Right lobe of liver (tissue), 6 donors: ENCODE data around the gene BORCS5. TPM values are rescaled to one million over a fixed set of nuclear protein-coding genes. Genes with fewer than 3 reads are reported as not detected.

Experiments used
- ATAC-seq, 4 donors: fragments of 200-7000 bp; cut with Tn5 transposase; one replicate each; pipeline ENCODE4 v1.9.1; 2020; ENCODE audit warnings: mild to moderate bottlenecking in 4 of 4, moderate library complexity in 4 of 4
- DNase-seq, 3 donors: peaks; one replicate each; pipeline ENCODE4 v3.0.0-alpha.2; 2020
- H3K27ac ChIP-seq, 3 donors: fragments of 200-600 bp; one replicate each; pipeline ENCODE4 v1.8.0; 2022
- H3K27me3 ChIP-seq, 2 donors: fragments of 200-600 bp; one replicate each; pipeline ENCODE4 v1.8.0; 2022
- H3K36me3 ChIP-seq, 4 donors: fragments of 200-600 bp; sonication (generic) in 1 of 4; one replicate each; pipeline versions ENCODE4 v1.5.1 to v1.8.0; 2017 to 2022; ENCODE audit warnings: control low read depth in 1 of 4
- H3K4me1 ChIP-seq, 4 donors: fragments of 200-600 bp; sonication (generic) in 1 of 4; one replicate each; pipeline versions ENCODE4 v1.5.1 to v1.8.0; 2017 to 2022; ENCODE audit warnings: control low read depth in 1 of 4
- H3K4me3 ChIP-seq, 3 donors: fragments of 200-600 bp; one replicate each; pipeline ENCODE4 v1.8.0; 2022
- H3K9me3 ChIP-seq, 4 donors: fragments of 200-600 bp; sonication (generic) in 1 of 4; one replicate each; pipeline versions ENCODE4 v1.5.1 to v1.8.0; 2017 to 2022; ENCODE audit warnings: control low read depth in 1 of 4
- POLR2A ChIP-seq: fragments of 450-650 bp; IDR thresholded peaks from one replicate; pipeline ENCODE4 v1.6.1; 2017; ENCODE audit warnings: antibody characterized with exemption, mild to moderate bottlenecking
- WGBS: methylation state at CpG from one replicate; pipeline ENCODE4 v1.1.6; 2018; ENCODE audit warnings: low coverage, low lambda C conversion rate; ENCODE audit not compliant: insufficient coverage; ENCODE audit errors: missing lambda C conversion rate; 5-methylcytosine and 5-hydroxymethylcytosine counted together
- intact Hi-C, 2 donors: fragments of 100-400 bp; cut with DNase I; formaldehyde crosslinking; loops; one replicate each; pipeline versions ENCODE4 v1.11.2 to v1.14.1; 2022
- total RNA-seq, 6 experiments: library from RNA; depleted of rRNA in 2 of 6; stranded (reverse); fragments of >200 nt in 2 of 6; fragmentation: NEBNext Ultra II Directional in 3 of 6; extraction: Animal tissue kit (Norgen Biotek cat#: 25700) in 3 of 6; gene quantifications; one replicate each; pipeline versions ENCODE4 v1.1.0 to v1.2.4, GENCODE V29; 2016 to 2023
- TF ChIP-seq, protein P1 (sequence below), 4 donors: fragments of 200-600 bp in 3 of 4; fragments of 450-650 bp in 1 of 4; IDR thresholded peaks; one replicate each; pipeline versions ENCODE4 v1.5.1 to v1.8.0; 2016 to 2022; ENCODE audit warnings: antibody characterized with exemption in 4 of 4, mild to moderate bottlenecking in 2 of 4
- donor health status: DM: no; HTN: yes; CAD: no.
- donor health status: DM: no; HTN: no; CAD: no.
- donor health status: DM: no; HTN: no; CAD: no.
- donor health status: DM: no; HTN: yes; CAD: no.
- donor health status: DM: no; HTN: yes; CAD: no.

The BORCS5 gene
- total RNA-seq, 6 experiments from 2014 or later = 6.0 to 11.1 (median 8.0) TPM

DNA sequence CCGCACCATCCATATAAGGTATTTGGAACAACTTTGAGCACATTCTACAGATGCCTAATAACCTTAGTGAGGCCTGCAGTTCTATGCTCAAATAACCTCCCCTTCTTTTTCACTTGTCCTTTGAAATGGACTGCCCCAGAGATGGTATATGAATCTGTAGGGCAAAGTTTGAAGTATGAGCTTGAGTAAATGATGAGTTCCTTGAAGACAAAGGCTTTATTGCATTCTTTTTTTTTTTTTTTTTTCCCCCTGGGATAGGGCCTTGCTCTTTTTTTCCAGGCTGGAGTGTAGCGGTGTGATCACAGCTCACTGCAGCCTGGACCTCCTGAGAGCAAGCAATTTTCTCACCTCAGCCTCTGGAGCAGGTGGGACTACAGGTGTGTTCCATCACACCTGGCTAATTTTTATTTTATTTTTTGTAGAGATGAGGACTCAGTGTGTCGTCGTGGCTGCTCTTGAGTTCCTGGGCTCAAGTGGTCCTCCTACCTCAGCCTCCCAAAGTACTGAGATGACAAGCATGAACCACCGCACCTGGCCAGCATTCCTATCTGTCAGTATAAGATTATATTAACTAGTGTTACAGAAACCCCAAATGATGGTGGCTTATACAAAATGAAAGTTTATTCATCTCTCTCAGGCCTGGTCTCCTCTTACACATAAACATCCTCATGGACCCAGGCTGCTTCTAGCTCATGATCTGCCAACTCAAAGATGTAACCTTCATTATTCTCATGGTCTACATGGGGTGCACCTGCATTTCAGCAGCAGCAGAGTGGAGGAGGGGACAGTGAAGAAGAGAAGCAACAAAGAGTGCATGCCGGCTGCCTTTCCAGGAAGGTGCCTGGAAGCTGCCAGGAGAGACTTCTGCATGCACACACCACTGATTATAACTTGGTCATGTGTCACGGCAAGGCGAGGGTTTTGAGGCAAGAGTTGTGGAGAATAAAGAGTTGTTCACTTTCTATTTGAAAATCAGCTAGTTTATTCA lies 104.4 kb downstream of the BORCS5 start:
- Histone ChIP-seq H3K4me1 (no peaks in the 10 kb centered on the region), H3K36me3 (no peaks in the 10 kb centered on the region), H3K9me3 (no peaks in the 10 kb centered on the region), H3K27ac (no peak overlapping the region), H3K27me3 (no peaks in the 10 kb centered on the region), H3K4me3 (no peak overlapping the region)
- no peak for TF ChIP-seq POLR2A
- TF ChIP-seq, protein P1, sequence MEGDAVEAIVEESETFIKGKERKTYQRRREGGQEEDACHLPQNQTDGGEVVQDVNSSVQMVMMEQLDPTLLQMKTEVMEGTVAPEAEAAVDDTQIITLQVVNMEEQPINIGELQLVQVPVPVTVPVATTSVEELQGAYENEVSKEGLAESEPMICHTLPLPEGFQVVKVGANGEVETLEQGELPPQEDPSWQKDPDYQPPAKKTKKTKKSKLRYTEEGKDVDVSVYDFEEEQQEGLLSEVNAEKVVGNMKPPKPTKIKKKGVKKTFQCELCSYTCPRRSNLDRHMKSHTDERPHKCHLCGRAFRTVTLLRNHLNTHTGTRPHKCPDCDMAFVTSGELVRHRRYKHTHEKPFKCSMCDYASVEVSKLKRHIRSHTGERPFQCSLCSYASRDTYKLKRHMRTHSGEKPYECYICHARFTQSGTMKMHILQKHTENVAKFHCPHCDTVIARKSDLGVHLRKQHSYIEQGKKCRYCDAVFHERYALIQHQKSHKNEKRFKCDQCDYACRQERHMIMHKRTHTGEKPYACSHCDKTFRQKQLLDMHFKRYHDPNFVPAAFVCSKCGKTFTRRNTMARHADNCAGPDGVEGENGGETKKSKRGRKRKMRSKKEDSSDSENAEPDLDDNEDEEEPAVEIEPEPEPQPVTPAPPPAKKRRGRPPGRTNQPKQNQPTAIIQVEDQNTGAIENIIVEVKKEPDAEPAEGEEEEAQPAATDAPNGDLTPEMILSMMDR (IDR thresholded peaks at IDR 0.05) = no peak
- ATAC-seq = no peak
- WGBS = 85% methylated on average over 6 of the region's 8 CpGs
- intact Hi-C loops = no loop called here
- DNase-seq = no peak

DNA sequence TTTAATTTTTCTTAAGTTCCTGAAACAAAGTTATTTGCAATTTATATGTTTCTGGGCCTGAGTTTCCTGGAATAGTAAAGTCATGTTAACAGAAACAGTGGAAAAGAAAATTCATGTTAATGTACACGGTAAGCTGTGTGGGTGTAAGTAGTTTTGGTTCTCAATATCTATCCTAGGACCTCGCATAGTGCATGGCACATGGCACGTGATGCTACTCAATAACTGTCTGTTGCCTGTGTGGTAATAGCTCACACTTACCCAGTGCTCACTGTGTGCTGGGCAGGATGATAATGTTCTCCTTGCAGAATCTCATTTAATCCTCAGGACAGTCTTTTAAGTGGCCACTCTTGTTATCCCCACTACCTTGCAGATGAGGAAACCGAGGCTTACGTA lies 105.0 kb downstream of the BORCS5 start:
- Histone ChIP-seq H3K4me3 (no peak overlapping the region), H3K27ac (no peak overlapping the region), H3K4me1 (no peaks in the 10 kb centered on the region), H3K27me3 (no peaks in the 10 kb centered on the region), H3K9me3 (no peaks in the 10 kb centered on the region), H3K36me3 (no peaks in the 10 kb centered on the region)
- intact Hi-C loops = no loop called here
- no peak for TF ChIP-seq POLR2A
- TF ChIP-seq, protein P1 (IDR thresholded peaks at IDR 0.05) = no peak
- WGBS = 81% methylated on average over 5 of the region's 5 CpGs
- ATAC-seq (no peak), DNase-seq (no peak)

DNA sequence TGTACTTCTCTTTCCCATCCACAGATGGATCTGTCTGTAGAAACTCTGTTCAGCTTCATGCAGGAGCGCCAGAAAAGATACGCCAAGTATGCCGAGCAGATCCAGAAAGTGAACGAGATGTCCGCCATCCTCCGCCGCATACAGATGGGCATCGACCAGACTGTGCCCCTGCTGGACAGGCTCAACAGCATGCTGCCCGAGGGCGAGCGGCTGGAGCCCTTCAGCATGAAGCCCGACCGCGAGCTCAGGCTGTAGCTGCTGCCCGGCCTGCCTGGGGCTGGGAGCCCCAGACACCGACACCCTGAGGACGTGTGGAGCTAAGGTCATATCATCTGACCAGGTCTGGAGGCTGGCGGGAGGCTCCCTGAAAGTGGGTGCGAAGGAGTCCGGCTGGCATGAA lies 108.6 kb downstream of the BORCS5 start:
- intact Hi-C loops = no loop called here
- Histone ChIP-seq H3K4me3 (no peak overlapping the region), H3K27me3 (no peaks in the 10 kb centered on the region), H3K4me1 (peaks cover 0 to 8% (median 0%) of the 10 kb centered on the region in 4 donors), H3K27ac (no peak overlapping the region), H3K9me3 (no peaks in the 10 kb centered on the region), H3K36me3 (no peaks in the 10 kb centered on the region)
- WGBS = 59% methylated on average over 3 of the region's 20 CpGs
- no peak for DNase-seq
- TF ChIP-seq, protein P1 (IDR thresholded peaks at IDR 0.05) = no peak
- no peak for TF ChIP-seq POLR2A
- peak in 1 of 4 donors; percentile 33 for ATAC-seq

DNA sequence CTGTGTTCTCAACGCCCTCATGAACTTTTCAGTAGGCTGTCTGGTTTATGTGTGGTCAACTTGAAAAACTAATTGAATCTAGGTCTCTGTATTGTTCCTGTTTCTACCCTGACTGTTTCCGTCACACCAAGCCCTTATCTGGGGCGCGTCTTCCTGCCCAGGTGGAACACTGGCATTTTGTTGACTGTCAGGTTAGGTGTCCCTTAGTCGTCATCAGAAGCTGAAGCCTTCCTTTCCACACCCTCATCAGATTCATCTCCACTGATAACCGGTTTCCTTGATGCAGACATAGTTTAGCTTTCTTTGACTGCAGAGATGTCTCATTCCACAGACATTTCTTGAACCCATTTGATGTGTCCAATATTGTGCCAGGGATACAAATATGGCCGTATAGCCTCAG lies 109.3 kb downstream of the BORCS5 start:
- 64% methylated on average over 7 of the region's 7 CpGs for WGBS
- no peaks in the 10 kb centered on the region for H3K9me3 ChIP-seq
- no peak for TF ChIP-seq POLR2A
- TF ChIP-seq, protein P1 (IDR thresholded peaks at IDR 0.05) = no peak
- intact Hi-C loops = no loop called here
- H3K4me3 ChIP-seq = no peak overlapping the region
- no peak overlapping the region for H3K27ac ChIP-seq
- H3K36me3 ChIP-seq = no peaks in the 10 kb centered on the region
- ATAC-seq = no peak
- DNase-seq = no peak
- H3K27me3 ChIP-seq = no peaks in the 10 kb centered on the region
- H3K4me1 ChIP-seq = peaks cover 0 to 8% (median 0%) of the 10 kb centered on the region in 4 donors
